CD4-positive, alpha-beta T cell treated with Interleukin-21 for 1 hour (primary cell): Measurements from ENCODE around the gene BIRC3.

Source experiments
- DNase-seq: peaks from one replicate; pipeline ENCODE4 v3.0.0-alpha.2; 2020

BIRC3 gene

DNA sequence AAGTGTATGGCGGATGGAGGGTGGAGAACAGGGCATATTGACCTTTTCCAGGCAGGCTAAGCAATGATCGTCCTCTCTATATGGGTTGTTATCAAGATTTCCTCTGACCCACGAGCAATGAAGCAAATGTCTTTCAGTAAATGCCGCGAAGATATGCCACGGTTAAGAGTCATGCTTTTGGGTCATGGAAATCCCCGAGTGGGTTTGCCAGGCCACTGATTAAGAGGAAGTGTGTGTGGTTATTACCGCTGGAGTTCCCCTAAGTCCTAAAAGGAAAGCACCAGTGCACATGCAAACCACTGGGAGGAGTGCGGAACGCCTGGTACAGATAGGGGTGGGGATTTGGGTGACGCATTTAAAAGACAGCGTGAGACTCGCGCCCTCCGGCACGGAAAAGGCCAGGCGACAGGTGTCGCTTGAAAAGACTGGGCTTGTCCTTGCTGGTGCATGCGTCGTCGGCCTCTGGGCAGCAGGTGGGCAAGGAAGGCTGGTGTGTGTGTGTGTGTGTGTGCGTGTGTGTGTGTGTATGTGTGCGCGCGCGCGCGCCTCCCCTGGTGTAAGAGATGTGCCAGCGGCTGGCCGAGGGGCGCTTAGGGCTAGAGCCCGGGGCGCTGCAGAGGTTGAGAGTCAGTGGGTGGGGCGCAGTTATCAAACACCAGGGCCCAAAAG is at the start of gene BIRC3:
BIRC3 (plus strand) TSS at position 386 of the 669 bp plus-strand sequence. CDS start 7,026 bp downstream, outside the sequence.
- peak; percentile 98 for DNase-seq

GRCh38 chr11:102267609-102268008 is 49.7 kb upstream of the BIRC3 start:
- no peak for DNase-seq

- DNase-seq, result peak; percentile 88
These were observed 49.0 kb upstream of the BIRC3 start for GRCh38 chr11:102268083-102268984.

DNA sequence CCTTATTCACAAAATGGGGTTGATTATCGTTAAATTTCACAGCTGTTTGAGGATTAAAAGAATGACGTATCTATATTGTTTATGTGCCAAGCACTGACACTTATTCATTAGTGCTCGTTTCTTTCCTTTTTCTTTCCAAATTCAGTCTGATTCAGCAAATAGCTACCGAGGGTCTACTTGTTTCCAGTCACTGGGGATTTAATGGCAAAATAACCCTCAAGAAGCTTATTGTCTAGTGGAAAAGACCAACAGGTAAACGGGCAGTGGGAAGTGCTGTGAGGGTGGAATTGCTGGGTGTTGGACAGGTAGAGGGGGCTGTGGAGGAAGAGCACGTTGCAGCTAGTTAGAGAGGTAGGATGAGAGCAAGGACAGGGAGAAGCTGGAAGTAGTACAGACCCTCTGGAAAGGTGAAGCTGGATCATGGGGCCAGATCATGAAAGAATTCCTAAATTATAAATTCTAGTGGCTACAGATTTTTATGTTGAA is 48.3 kb upstream of the BIRC3 start:
- no peak for DNase-seq

DNA sequence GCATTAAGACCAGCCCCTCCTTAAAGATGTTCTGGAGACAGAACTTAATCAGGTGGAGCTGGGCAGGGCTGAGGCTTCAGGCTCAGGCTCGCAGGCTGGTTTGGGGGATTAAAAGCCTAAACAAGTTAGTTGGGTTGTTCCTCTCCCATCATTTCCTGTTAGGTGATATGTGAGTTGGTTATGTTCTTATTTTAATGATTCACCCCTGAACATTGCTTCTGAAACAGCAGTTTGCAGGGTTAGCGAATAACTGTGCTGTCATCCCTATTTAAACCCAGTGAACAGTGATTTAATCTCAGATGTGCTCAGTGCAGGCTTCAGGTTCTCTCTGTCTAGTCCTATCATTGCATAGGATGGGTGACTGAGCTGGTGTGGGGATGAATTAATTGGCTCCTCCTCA is 47.4 kb upstream of the BIRC3 start:
- DNase-seq, result no peak

GRCh38 chr11:102272047-102272824 is 45.0 kb upstream of the BIRC3 start:
- no peak for DNase-seq

- DNase-seq, result no peak
These were observed 42.7 kb upstream of the BIRC3 start for GRCh38 chr11:102274628-102275027.

- DNase-seq, result no peak
These were observed 40.9 kb upstream of the BIRC3 start for GRCh38 chr11:102276362-102276761.

DNA sequence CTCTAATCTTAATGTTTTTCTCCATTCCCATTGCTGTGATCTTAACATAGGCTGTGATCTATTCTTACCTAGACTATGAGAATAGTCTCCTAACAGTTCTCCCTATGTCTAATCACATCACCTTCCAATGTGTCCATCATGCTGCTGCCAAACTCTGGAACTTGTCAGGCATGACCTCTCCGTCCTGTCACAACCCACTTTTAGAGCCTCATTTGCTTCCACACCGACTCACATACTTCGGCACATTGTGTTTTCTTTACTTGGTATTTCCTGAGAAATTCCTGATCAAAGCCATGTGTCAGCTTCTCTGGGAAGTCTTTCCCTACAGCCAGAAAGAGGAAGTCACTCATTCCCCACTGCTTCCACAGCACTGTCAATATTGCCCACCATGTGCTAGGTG is 40.5 kb upstream of the BIRC3 start:
- DNase-seq, result no peak

DNA sequence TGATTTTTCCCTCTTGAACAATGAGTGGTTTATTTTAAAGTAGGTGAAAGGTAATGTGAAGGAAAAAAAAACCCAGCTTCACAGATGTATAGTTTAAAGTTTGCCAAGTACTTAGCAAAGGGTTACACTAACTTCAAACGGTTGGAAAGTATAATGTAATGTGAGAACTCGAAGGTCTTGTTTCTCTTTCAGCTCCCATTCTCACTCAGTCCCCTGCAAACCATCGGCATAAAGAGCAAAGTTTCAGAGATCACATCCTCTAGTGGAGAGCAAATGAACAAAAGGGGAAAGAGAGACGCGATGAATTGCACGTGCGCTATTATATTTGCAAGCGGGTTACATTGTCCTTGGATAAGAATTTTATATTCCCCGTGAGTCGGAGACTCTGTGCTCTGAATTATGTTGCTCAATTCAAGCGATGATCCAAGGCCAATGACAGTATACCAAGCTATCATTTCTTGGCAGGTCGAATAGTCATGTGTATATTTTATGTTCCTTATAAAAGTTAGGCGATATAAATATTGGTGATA is 37.6 kb upstream of the BIRC3 start:
- no peak for DNase-seq

DNA sequence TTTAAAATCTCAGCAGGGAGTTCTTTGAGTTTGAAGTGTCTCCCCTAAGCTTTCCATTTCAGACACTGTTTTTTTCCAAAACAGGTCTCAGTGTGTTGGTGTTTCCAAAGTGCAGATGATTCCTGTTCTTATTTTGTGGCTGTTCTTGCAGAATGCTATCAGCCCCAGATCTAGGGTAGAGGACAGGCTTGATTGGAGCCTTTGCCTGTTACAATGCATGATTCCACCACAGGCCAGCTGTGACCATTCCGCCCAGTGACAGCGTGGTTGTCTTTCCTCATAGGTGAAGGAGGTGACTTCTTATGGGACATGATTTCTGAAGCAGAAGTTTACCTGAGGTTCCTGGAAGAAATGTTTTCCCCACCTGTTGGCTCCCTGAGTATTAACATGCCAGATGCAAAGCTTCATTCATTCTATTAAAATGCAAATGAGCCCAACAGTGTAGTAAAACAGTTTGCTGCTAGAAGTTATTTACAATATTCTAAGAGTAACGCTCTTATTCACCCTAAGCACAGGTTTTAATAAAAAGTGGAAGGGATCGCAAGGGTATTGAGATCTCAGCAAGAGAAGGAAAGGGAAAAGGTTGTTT is 36.9 kb upstream of the BIRC3 start:
- no peak for DNase-seq

DNA sequence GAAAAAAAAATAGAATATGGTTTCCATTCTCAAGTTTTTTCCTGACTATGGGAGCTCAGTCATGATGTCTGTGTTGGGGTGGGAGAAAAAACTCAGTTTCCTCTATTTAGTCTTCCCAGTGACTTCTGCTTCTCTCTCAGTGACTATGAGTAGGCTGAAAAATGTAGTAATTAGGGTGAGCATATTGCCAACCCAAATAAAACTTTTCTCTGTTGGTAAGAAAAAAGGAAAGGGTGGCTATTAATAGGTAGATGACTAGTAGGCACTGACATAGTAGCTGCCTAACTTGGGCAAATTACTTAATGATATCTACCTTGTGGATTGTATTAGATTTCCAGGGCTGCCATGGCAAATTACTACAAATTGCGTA is 34.2 kb upstream of the BIRC3 start:
- no peak for DNase-seq

- DNase-seq, result no peak
These were observed 33.3 kb upstream of the BIRC3 start for GRCh38 chr11:102284008-102284407.

DNA sequence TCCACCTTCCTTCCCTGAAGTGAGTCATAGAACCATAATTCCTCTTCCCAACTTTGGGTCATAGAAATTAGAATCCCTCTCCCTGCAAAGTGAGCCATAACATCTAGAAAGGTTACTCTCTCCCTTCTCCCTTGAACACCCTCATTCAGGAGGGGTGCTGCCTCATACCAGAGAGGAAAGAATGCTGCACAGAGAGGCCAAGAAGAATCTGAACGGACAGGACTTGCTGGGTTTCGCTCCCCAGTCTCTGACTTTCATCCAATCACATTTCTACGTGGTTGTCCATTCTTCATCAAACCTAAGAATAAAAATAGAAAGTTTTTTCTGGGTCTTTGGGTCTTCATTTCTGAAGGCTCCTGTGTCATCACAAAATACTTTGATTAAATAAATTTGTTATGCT is 31.0 kb upstream of the BIRC3 start:
- no peak for DNase-seq

DNA sequence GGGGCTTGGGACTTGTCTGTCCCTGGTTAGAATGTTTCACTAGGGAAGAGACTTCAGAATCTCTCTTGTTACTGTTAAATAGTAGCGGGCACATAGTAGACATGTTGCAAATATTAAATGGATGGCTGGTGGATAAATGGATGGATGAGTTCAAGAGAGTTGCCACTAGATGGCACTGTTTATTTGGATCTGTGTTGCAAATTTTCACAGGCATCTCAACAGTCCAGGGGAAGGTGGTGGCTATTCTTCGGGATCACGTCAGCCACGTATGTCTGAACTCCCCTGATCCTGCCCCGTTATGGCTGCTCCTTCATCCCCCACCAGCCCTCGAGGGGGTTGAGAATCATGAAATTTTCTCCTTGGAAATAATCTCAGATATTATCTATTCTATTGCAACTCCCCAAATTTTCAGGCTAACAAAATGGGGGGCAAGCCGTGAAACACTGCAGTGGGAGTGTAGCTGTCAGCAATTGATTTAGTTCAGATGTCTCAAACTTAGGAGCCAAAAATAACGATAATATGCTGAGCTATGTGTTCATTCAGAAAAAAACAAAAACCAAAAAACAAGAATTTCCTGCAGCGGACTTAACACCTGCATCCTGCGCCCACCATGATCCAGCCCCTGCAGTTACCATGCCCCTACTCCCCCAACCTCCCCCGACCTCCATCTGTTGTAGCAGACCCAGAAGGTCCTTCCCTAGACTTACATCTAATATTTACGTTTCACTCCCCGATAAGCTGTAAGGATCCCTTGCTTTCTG is 29.1 kb upstream of the BIRC3 start:
- peak; percentile 78 for DNase-seq

DNA sequence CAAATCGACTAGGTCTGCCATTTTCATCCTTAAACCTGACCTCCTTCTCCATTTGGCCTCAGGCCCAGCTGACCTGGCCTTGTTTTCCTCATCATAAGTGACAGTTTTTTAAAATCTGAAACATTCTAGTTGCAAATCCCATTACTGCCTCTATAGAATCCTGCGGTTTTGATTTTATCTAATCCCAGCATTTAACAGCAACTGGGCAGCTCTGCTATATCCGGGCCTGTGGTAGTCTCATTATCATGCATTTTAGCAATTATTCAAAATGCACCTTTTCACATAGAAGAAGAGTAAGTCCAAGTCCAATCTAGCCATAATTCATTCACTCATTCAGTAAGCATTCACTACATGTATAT is 28.6 kb upstream of the BIRC3 start:
- no peak for DNase-seq

DNA sequence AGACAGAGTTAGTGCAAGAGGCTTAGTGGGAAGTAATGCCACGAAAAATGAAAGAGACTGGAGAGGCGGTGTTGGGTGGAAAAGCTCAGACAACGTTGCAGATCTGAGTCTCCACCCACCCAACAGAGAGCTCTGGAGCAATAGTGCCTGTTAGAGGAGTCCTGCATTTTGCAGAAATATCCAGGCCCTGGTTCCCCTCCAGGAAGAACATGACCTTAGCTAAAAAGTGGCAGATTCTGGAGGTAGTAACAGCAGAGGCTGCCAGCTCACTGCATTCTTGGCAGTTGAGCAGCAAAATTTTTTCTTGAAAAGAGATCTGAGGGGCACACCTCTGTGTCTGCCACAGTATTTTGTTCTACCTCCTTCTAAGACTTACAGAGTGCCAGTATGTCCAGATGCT is 27.7 kb upstream of the BIRC3 start:
- DNase-seq, result no peak

DNA sequence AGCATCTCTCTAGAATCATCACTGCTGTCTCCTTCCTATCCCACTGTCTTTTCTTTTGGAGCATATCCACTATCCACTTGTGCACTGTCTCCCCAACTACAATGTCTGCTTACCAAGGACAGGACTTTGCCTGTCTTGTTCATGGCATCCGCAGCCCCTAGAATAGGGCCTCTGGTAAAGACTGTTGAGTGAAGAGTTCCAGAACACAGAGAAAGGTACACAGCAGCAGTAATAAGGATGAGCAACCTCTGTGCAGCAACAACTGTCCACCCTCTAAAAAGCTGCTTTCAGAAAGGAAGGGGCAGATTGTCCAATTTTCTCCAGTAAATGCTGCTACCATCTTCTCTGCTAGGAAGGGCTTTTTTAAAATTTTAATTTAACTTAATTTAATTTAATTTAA is 25.5 kb upstream of the BIRC3 start:
- DNase-seq, result no peak

- no peak for DNase-seq
These were observed 24.4 kb upstream of the BIRC3 start for GRCh38 chr11:102292933-102293332.

DNA sequence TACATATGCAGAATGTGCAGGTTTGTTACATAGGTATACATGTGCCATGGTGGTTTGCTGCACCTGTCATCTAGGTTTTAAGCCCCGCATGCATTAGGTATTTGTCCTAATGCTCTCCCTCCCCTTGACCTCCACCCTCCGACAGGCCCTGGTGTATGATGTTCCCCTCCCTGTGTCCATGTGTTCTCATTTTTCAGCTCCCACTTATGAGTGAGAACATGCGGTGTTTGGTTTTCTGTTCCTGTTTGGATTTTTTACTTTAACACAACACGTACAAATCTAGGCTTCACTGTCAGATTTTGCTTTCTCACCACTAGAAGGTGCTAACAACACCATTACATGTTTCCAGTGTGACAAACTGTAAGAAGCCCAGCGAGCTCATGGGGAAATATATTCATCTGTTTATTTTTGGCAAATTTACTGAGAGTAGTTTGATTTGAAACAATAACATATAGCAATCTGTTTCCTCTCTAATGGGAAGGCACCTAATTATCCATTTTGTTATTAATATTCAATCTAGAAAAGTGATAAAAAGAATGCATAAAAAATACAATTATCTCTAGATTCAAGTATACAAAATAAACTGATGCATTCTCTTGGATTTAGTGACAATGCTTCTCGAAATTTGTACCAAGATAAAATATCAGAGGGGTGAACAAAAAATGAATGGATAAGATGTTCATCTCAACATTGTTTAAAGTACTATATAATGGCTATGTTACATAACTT is 23.2 kb upstream of the BIRC3 start:
- DNase-seq, result peak; percentile 84

DNA sequence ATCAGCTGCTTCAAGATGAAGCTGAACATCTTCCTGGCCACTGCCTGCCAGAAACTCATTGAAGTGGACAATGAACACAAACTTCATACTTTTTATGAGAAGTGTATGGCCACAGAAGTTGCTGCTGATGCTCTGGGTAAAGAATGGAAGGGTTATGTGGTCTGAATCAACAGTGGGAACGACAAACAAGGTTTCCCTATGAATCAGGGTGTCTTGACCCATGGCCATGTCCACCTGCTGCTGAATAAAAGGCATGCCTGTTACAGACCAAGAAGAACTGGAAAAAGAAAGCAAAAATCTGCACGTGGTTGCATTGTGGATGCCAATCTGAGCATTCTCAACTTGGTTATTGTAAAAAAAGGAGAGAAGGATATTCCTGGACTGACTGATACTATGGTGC is 22.2 kb upstream of the BIRC3 start:
- DNase-seq, result no peak
